Left lobe of liver (tissue), 2 donors: ENCODE measurements around the gene DGKB. TPM values are rescaled to one million over a fixed set of nuclear protein-coding genes. Genes with fewer than 3 reads are reported as not detected.
"Not testable (repeated sequence)": the region's sequence is repeated elsewhere in the genome, so short reads cannot be mapped to it uniquely, and the experiment has no call there.

Experiments
- ATAC-seq: fragments of 200-7000 bp; cut with Tn5 transposase; one replicate; pipeline ENCODE4 v1.9.1; 2020; ENCODE audit warnings: mild to moderate bottlenecking, moderate library complexity
- DNase-seq: peaks from one replicate; pipeline ENCODE4 v3.0.0-alpha.2; 2020; ENCODE audit warnings: low spot score
- total RNA-seq: library from RNA; stranded (reverse); gene quantifications from one replicate; pipeline ENCODE4 v1.2.1, GENCODE V29; 2021
- donor health status: DM: no; HTN: no; CAD: no; lungs with moderate emphysema.
- donor health status: DM: no; HTN: yes; CAD: no.

DGKB gene
- total RNA-seq, 1 donor from 2014 or later, result 0.33 TPM

DNA sequence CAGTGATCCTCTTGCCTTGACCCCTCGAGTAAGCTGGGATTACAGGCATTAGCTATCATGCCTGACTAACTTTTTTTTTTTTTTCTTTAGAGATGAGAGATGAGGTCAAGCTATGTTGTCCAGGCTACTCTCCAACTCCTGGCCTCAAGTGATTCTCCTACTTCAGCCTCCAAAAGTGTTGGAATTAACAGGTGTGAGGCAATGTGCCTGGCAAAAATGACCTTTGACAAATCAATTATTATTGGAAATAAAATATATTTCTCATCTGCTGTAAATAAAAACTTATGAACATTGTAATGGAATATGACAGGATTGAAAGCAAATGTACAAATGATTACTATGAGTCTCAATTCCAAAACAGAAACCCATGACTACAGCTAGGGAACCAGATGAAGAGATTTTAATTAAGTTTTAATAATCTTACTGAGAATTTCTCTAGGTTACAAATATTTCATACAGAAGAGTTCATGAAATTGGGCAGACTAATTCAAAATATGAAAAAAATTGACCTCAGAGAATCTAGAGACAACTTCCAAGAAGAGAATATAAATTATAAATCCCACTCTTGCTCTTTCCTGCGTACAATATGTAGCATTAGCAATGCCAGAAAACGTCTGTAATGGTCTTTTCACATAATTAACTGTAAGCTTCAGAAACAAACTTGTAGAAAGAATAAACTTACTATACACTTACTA is 414.7 kb downstream of the DGKB start:
- DNase-seq (no peak), ATAC-seq (no peak)

- ATAC-seq (no peak), DNase-seq (no peak)
Measured at GRCh38 chr7:14483663-14484062, 418.9 kb downstream of the DGKB start.

GRCh38 chr7:14480281-14480680 is 422.3 kb downstream of the DGKB start:
- no peak for ATAC-seq

GRCh38 chr7:14478834-14479510 is 423.6 kb downstream of the DGKB start:
- ATAC-seq, result no peak
- DNase-seq, result no peak

More at GRCh38 chr7:14480281-14480680, 422.3 kb downstream of the DGKB start:
- DNase-seq, result no peak

DNA sequence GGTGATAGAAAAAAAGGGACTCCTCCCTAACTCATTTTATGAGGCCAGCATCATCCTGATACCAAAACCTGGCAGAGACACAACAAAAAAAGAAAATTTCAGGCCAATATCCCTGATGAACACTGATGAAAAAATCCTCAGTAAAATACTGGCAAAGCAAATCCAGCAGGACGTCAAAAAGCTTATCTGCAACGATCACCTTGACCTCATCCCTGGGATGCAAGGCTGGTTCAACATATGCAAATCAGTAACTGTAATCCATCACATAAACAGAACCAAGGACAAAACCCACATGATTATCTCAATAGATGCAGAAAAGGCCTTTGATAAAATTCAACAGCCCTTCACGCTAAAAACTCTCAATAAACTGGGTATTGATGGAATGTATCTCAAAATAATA is 440.8 kb downstream of the DGKB start:
- not testable (repeated sequence) for ATAC-seq, DNase-seq

DNA sequence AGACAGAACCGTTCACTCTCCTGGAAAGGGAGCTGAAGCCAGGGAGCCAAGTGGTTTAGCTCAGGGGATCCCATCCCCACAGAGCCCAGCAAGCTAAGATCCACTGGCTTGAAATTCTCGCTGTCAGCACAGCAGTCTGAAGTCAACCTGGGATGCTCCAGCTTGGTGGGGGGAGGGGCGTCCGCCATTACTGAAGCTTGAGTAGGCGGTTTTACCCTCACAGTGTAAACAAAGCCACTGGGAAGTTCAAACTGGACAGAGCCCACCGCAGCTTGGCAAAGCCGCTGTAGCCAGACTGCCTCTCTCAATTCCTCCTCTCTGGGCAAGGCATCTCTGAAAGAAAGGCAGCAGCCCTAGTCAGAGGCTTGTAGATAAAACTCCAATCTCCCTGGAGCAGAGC is 443.7 kb downstream of the DGKB start:
- ATAC-seq, DNase-seq: not testable (repeated sequence)

DNA sequence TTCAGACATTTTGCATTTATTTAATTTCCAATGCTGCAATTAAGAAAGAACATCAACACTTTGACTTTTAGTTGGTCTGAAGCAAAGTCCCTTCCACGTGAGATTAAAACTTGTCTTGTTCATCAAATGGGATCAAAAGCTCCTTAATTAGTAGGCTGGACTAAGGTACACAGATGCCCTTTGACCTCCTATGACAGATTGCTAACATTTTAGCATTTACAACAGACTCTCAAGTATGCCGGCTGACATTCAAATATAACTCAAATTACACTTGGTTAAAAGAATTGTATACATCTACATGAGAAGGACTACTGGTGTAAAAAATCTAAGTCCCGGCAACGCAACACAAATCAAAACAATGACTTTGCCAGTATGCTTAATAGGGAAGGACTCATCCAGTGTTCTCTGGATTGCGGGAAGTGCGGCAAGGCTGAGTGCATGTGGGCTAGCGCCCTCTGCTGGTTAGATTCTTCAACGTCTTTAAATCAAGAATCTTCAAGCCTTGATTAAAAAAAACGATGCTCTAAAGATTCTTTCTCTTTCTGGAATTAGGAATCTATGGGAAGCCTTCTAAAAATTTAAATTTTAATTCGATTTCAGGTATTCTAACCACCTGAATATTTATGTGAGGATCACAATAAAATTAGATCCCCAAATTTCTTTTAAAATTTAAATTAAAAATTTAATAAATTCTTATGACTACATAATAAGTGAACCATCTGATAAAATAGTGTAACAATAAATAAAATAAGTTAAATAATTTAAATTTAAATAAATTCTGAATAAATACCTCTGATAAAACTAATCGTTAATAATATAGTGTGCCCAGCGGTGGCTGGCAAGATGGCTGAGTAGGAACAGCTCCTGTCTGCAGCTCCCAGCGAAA is 444.7 kb downstream of the DGKB start:
- peak; percentile 66 for DNase-seq
- peak; percentile 100 for ATAC-seq

GRCh38 chr7:14449291-14449690 is 453.3 kb downstream of the DGKB start:
- ATAC-seq, result no peak
- no peak for DNase-seq

DNA sequence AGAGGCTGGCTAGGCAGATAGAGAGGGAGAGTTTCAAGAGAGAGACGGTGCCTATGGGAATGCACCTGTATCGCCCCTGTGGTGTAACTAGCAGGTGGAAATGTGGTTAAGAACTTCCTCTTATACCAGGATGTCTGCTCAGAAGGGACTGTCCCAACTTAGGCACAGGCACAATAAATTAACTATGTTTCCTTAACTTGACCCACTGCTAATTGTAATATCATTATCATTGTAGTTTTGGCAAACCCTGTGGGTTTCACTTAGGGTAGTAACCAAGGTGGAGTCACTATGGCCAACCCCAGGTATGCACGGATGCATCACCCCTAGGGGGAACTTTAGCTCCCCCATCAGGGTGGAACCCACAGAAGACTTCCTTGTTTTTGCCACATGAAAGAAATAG is 455.7 kb downstream of the DGKB start:
- no peak for DNase-seq
- ATAC-seq, result no peak

DNA sequence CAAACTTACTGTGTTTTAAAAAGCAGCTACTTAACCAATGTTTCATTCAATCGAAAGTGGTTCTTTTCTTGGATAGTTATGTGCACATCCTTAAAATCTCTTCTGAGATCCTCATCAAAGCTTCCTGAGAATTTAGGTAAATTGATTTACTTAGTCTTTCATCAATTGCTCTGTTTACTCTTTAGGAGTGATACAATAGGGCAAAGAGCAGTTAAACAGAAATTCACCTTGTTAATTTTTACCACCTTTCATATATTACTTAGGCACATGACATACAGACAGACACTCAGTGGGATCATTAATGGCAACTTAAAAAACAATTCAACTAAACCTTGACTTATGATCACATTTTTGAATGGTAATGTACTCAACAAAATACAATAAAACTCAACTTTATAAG is 456.3 kb downstream of the DGKB start:
- DNase-seq (no peak), ATAC-seq (no peak)

DNA sequence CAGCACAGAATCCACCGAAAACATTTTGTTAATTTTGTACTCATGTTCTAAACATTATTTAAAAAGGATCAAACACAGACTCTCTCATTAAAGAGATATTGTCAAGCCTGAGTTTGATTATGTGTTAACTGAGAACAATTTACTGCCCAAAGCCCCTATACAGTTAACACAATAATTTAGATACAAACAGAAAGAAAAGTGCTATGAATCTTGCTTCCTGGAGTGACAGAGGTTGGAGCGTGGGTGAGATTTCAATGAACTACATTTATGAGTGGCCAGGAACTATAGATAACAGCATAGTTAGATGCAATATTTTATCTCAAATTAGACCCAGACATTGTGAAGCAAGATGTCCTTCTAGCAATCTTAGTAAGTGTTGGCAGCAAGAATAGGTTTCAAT is 464.2 kb downstream of the DGKB start:
- ATAC-seq, result no peak

GRCh38 chr7:14436878-14437277 is 465.7 kb downstream of the DGKB start:
- no peak for DNase-seq
- no peak for ATAC-seq

More for the DNA sequence above, 464.2 kb downstream of the DGKB start:
- DNase-seq, result no peak

DNA sequence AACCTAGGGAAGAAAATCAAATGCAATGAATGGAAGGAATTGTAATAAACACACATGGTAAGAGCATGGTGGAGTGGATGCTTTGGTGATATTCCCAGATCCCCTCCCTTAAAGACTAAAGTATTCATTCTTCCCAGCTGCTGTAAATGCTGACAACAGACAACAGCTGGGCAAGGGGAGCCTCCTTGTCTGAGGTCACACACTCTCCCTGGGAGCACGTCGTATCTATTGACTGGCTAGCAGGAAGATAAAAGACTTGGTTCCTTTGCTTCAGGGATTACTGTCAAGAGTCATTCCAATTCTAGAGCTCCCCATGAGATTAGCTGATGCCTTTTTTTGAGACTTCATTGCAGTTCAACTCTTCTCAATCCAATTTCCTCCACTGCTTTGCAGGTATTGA is 469.6 kb downstream of the DGKB start:
- ATAC-seq (no peak), DNase-seq (no peak)

DNA sequence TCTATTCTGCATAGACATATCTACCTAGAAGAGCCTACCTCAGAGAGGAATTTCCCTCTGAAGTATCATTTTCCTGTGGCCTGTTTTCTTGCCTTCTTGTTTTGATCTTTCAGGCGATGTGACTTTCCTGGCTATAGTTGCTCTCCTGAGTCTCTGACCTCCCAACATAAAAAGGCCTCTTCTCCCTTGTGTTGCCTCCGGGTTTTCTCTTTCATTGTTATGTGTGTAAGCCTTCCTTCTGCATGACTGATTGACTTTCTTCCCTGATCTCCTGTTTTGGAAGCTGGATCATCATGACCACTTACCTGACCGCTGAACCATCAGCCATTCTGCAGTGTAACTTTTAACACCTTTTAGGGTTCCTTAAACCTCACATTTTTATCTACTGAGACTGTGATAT is 471.6 kb downstream of the DGKB start:
- no peak for DNase-seq
- ATAC-seq, result no peak

DNA sequence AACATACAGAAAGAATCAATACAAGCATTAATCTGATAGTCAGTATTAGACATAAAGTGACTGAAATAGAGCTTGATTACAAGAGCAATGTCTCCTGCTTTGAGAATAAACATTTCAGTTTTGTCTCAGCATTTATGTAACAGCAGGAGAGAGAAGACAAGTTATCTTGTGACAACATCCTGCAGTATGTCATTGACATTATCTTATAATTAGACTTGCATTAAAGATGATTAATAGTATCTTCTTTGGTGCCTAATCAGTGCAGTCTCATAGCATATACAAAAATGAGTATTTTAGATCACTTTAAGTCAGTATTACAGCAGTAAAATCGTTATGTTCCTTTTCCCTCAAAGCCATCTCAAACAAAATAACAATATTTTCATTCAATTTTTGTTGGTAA is 477.0 kb downstream of the DGKB start:
- ATAC-seq, result no peak
- no peak for DNase-seq

- ATAC-seq (peak; percentile 43), DNase-seq (no peak)
Measured at GRCh38 chr7:14424675-14425074, 477.9 kb downstream of the DGKB start.

DNA sequence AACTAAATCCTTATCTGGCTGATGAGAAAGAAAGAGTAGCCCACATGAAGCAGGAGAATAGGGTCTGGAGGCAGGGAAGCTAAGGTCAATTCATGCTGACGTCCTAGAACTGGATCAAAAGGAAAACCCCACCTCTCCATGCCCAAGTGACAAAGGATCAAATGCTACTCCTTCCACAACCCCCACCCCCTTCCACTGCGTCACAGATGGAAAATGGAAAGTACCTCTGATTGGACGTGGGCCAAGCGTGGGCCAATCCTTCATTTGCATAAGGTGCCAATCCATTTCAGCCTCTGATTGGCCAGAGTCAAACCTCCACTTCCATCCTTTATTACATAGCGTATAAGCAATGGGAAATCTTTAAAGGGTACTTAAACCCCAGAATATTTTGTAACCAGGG is 481.8 kb downstream of the DGKB start:
- DNase-seq, result no peak
- ATAC-seq, result no peak

DNA sequence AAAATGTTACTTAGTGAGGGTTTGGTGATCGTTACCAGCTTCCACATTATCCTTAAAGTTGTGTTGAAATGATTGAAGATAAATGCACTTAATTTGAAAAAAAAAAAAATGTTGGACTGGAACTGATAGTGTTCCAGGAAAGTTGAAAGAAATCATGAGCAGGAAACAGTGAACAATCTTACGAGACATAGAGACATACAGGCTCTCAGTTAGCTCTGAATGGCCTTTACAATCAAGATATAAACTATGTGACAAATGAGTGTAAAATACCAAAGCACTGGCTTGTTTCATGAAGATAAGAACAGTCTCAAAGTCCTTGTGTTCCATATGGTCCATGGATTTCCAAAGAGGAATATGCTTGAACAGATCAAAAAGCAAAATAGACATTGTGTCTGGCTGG is 483.0 kb downstream of the DGKB start:
- ATAC-seq, result no peak
- DNase-seq, result no peak

DNA sequence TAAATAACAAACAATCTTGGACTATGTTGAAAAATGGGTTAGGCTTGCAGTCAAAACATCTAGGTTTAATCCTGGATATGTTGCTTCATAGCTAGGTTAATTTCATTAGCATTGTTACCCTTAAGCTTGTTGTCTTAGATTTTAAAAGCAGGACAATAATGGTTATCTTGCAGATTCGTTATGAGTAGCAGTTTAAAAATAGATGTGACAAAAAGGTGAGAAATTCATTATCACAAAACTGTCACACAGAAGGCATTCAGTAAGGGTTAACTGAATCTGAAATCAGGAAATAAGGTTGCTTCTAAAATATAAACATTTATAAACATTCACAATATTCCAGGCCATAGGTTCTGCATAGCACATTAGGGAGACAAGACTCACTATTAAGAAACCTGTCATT is 483.9 kb downstream of the DGKB start:
- ATAC-seq, result no peak
- no peak for DNase-seq

DNA sequence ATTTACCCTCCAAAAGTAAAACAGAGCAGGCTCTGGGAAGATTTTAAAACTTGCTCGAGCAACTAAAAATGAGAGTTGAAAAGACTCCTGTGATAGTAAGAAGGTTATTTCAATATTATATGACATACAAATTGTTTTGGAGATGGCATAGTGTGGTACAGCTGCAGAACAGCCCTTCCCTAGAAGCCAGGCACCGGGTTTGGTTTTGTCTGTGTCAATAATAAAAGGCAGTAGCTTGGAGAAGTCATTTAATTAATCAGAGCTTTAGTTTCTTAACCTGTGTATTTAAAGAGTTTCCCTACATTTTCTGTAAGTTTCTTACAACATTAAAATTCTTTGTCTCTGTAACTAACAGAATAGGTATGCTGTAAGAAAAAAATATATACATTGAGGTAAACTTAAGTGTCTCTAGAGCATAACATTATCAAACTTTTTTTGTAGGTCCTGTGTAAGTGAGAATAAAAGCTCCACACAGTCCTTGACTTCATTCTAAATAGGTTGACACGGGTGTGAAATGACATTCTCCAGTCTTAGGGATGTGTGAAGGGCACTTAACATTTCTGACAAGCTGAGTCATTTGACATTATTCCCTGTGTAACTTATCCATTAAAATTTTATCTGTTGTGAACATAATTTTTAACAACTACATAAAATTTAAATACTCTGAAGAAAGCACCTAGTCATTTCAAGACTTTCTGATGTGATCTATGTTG is 488.1 kb downstream of the DGKB start:
- ATAC-seq, result no peak
- DNase-seq, result no peak
